BE2C (cell line): ENCODE results near the gene WNT9B.

Experiments
- DNase-seq: peaks from one replicate; pipeline ENCODE4 v3.0.0-alpha.2; 2020
- H3K27me3 ChIP-seq: fragments of 250-450 bp; sonication (Bioruptor Pico); 2 replicates; pipeline ENCODE4 v1.5.1; 2020; ENCODE audit warnings: mild to moderate bottlenecking
- H3K36me3 ChIP-seq: fragments of 250-450 bp; sonication (Bioruptor Pico); 2 replicates; pipeline ENCODE4 v1.5.1; 2020; ENCODE audit warnings: mild to moderate bottlenecking
- H3K4me1 ChIP-seq: fragments of 250-450 bp; sonication (Bioruptor Pico); 2 replicates; pipeline ENCODE4 v1.5.1; 2020
- H3K4me3 ChIP-seq: 2 replicates; pipeline ENCODE4 v1.5.1; 2011; ENCODE audit warnings: low read depth, low read length
- H3K9me3 ChIP-seq: fragments of 250-450 bp; sonication (Bioruptor Pico); 2 replicates; pipeline ENCODE4 v1.5.1; 2020
- CTCF ChIP-seq: IDR thresholded peaks from 2 replicates; pipeline ENCODE4 v1.5.1; 2012; ENCODE audit warnings: mild to moderate bottlenecking, low read depth, low read length

WNT9B gene

GRCh38 chr17:46819906-46820351 lies 31.5 kb upstream of the WNT9B start:
- H3K36me3 ChIP-seq, result no peaks in the 10 kb centered on the region
- H3K4me3 ChIP-seq, result no peak overlapping the region
- DNase-seq, result no peak
- H3K4me1 ChIP-seq, result no peaks in the 10 kb centered on the region; the same call in 1 of the 2 replicates
- H3K27me3 ChIP-seq, result no peaks in the 10 kb centered on the region; the same call in 1 of the 2 replicates
- no peak for TF ChIP-seq CTCF
- no peaks in the 10 kb centered on the region for H3K9me3 ChIP-seq

DNA sequence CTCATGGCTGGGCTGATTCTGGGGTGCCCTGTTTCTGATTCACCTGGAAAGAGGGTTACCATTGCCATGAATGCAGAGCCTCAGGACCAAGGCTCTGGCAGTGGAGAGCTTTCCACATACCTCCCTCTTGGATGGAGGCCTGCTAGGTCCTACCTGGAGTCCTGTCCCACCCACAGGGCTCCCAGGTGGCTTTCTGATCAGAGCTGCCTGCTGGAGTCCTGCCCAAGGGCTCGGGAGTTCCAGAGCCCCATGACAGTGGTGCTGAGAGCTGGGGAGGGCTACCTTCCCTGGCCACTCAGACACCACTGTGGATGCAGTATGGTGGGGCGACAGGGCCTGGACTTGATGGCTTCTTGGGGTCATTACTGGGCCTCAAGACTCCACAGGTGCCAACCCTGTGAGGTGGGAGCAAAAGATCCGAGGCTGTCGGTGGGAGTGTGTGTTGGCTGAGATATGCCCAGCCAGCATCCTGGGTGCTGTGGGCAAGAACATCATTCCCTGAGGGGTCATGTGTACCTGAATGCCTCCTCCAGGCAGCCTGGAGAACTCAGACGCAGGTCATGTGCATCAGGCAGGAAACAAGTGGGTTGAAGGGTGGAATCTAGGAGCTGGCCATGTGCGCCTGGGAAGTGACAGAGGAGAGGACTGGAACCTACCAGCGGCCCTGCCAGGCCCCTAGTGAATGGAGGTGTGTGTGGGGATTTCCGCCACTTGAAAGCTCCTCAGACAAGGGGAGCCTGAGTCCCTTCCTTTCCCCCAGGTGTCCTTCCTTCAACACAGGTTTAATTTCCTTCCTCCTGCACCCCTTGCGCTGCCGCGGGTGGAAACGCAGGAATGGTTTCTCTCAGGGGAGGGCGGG lies 30.6 kb upstream of the WNT9B start:
- Histone ChIP-seq H3K36me3 (no peaks in the 10 kb centered on the region), H3K4me3 (no peak overlapping the region), H3K4me1 (no peaks in the 10 kb centered on the region; the same call in 1 of the 2 replicates), H3K9me3 (no peaks in the 10 kb centered on the region), H3K27me3 (no peaks in the 10 kb centered on the region; the same call in 1 of the 2 replicates)
- no peak for DNase-seq
- TF ChIP-seq CTCF, result no peak

DNA sequence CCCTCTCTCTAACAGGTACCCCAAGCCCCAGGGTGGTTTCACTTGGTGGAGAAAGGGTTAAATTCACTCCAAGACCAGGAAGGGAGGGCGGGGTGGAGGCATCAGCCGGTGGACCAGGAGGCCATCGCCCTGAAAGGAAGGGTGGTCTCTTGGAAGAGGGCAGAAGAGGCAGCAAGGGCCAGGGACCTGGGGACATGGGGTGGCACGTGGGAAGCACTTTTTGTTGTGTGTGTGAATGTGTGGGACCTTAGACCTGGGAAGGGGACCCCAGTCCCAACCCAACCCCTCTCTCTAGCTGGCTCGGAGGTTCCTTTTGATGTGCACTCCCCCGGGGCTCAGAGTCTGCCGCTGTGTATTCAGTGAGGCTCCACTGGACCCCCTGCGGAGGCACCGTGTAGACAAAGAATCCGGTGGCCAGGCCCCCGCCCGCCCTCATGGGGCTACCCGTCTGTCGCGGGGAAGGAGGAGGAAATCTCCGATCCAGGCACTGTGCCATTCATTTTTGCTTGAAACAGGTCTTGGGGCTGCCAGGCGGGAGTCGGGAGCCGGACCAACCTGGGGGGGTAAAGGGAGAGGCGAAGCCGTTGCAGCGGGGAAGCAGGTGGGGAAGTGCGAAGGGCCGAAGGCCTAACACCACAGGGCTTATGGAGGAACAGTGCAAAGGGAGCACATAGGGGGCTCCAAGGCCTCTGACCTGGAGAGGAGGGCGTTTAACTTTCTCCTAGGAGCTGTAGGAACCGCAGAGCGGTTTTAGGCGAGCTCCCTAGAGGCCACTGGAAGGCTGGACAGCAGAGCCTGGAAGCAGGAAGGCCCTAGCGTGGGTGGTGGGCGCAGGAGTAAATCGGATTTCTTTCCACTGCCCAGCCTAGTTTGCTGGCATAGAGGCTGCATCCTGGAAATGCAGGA lies 29.6 kb upstream of the WNT9B start:
- no peak for DNase-seq
- no peaks in the 10 kb centered on the region for H3K9me3 ChIP-seq
- no peak for TF ChIP-seq CTCF
- H3K36me3 ChIP-seq, result no peaks in the 10 kb centered on the region
- H3K4me1 ChIP-seq, result no peaks in the 10 kb centered on the region; the same call in 1 of the 2 replicates
- H3K4me3 ChIP-seq, result no peak overlapping the region
- no peaks in the 10 kb centered on the region; the same call in 1 of the 2 replicates for H3K27me3 ChIP-seq

- no peak overlapping the region for H3K4me3 ChIP-seq
- no peaks in the 10 kb centered on the region for H3K36me3 ChIP-seq
- H3K27me3 ChIP-seq, result no peaks in the 10 kb centered on the region; the same call in 1 of the 2 replicates
- no peaks in the 10 kb centered on the region for H3K9me3 ChIP-seq
- DNase-seq, result no peak
- no peaks in the 10 kb centered on the region; the same call in 1 of the 2 replicates for H3K4me1 ChIP-seq
- peak; percentile 29; the same call in 1 of the 2 replicates for TF ChIP-seq CTCF
These were observed 28.9 kb upstream of the WNT9B start for GRCh38 chr17:46822388-46822921.

DNA sequence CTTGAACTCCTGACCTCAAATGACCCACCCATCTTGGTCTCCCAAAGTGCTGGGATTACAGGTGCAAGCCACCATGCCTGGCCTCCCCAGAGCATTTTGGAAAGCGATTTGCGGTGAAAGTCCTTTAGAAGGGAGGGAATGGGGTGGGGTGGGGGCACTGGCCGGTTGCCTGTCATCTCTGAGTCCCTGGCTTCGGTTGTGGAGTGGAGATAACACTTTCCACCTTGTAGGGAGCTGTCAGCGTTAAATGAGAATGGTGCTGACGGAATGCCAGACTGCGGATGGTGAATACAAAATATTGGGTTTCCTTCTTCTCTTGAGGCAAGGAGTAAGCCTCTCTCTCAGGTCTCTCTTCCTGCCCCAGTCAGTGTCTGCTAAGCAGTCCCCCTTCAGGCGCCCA lies 27.7 kb upstream of the WNT9B start:
- TF ChIP-seq CTCF, result no peak
- H3K27me3 ChIP-seq, result no peaks in the 10 kb centered on the region; the same call in 1 of the 2 replicates
- no peaks in the 10 kb centered on the region for H3K36me3 ChIP-seq
- no peak for DNase-seq
- no peak overlapping the region for H3K4me3 ChIP-seq
- no peaks in the 10 kb centered on the region; the same call in 1 of the 2 replicates for H3K4me1 ChIP-seq
- H3K9me3 ChIP-seq, result no peaks in the 10 kb centered on the region
